Measurements from ENCODE around the gene POU6F1. TPM values are rescaled to one million over a fixed set of nuclear protein-coding genes. Genes with fewer than 3 reads are reported as not detected.

POU6F1 gene
- total and polyA plus RNA-seq, 8 donors = 3.8 to 16.8 (median 6.7) TPM

GRCh38 chr12:51190820-51191219 is 27.0 kb downstream of the POU6F1 start:
- Histone ChIP-seq H3K9me3 (no peaks in the 10 kb centered on the region), H3K27me3 (no peaks in the 10 kb centered on the region), H3K4me1 (no peaks in the 10 kb centered on the region), H3K4me3 (no peak overlapping the region), H3K27ac (no peak overlapping the region), H3K36me3 (peaks cover 6 to 43% (median 34%) of the 10 kb centered on the region in 4 donors)
- intact Hi-C loops (cut with DNase I; ENCODE audit: low total_unique reads) = no loop called here
- no peak for TF ChIP-seq POLR2AphosphoS5 (IDR thresholded peaks at IDR 0.05)
- no peak for TF ChIP-seq POLR2A (IDR thresholded peaks at IDR 0.05)
- TF ChIP-seq, protein P1, sequence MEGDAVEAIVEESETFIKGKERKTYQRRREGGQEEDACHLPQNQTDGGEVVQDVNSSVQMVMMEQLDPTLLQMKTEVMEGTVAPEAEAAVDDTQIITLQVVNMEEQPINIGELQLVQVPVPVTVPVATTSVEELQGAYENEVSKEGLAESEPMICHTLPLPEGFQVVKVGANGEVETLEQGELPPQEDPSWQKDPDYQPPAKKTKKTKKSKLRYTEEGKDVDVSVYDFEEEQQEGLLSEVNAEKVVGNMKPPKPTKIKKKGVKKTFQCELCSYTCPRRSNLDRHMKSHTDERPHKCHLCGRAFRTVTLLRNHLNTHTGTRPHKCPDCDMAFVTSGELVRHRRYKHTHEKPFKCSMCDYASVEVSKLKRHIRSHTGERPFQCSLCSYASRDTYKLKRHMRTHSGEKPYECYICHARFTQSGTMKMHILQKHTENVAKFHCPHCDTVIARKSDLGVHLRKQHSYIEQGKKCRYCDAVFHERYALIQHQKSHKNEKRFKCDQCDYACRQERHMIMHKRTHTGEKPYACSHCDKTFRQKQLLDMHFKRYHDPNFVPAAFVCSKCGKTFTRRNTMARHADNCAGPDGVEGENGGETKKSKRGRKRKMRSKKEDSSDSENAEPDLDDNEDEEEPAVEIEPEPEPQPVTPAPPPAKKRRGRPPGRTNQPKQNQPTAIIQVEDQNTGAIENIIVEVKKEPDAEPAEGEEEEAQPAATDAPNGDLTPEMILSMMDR (IDR thresholded peaks at IDR 0.05) = no peak
- TF ChIP-seq EP300 (IDR thresholded peaks at IDR 0.05) = no peak
- 90 to 100% (median 94%) methylated on average over 3 to 4 of the region's 4 CpGs for WGBS, 5 donors
- DNase-seq = no peak

- H3K4me3 ChIP-seq = no peak overlapping the region
- intact Hi-C loops (cut with DNase I; ENCODE audit: low total_unique reads) = no loop called here
- DNase-seq = no peak
- H3K27me3 ChIP-seq = no peaks in the 10 kb centered on the region
- 89 to 93% (median 93%) methylated on average over 13 to 14 of the region's 14 CpGs for WGBS, 5 donors
- no peaks in the 10 kb centered on the region for H3K4me1 ChIP-seq
- no peaks in the 10 kb centered on the region for H3K9me3 ChIP-seq
- no peak overlapping the region for H3K27ac ChIP-seq
- peaks cover 6 to 43% (median 34%) of the 10 kb centered on the region in 4 donors for H3K36me3 ChIP-seq
- TF ChIP-seq, protein P1 (IDR thresholded peaks at IDR 0.05) = no peak
- TF ChIP-seq POLR2AphosphoS5 (IDR thresholded peaks at IDR 0.05) (no peak), POLR2A (IDR thresholded peaks at IDR 0.05) (no peak), EP300 (IDR thresholded peaks at IDR 0.05) (no peak)
These were observed 28.0 kb downstream of the POU6F1 start for GRCh38 chr12:51189790-51190355.

- H3K27ac ChIP-seq = no peak overlapping the region
These were observed 29.4 kb downstream of the POU6F1 start for GRCh38 chr12:51188359-51189051.

GRCh38 chr12:51187370-51187987 is 30.4 kb downstream of the POU6F1 start:
- TF ChIP-seq, protein P1 (IDR thresholded peaks at IDR 0.05) = no peak
- TF ChIP-seq POLR2A (IDR thresholded peaks at IDR 0.05) (no peak), POLR2AphosphoS5 (IDR thresholded peaks at IDR 0.05) (no peak), EP300 (IDR thresholded peaks at IDR 0.05) (no peak)
- intact Hi-C loops (cut with DNase I; ENCODE audit: low total_unique reads) = no loop called here
- WGBS, 5 donors = 49 to 78% (median 74%) methylated on average over 5 of the region's 5 CpGs
- Histone ChIP-seq H3K27ac (no peak overlapping the region), H3K27me3 (no peaks in the 10 kb centered on the region), H3K4me3 (no peak overlapping the region), H3K4me1 (no peaks in the 10 kb centered on the region), H3K36me3 (peaks cover 6 to 34% (median 33%) of the 10 kb centered on the region in 4 donors), H3K9me3 (no peaks in the 10 kb centered on the region)
- DNase-seq = no peak

More at GRCh38 chr12:51188359-51189051, 29.4 kb downstream of the POU6F1 start:
- WGBS, 5 donors = 80 to 90% (median 88%) methylated on average over 13 to 14 of the region's 14 CpGs
- H3K27me3 ChIP-seq = no peaks in the 10 kb centered on the region
- intact Hi-C loops (cut with DNase I; ENCODE audit: low total_unique reads) = no loop called here
- H3K4me3 ChIP-seq = no peak overlapping the region
- no peak for DNase-seq
- no peaks in the 10 kb centered on the region for H3K9me3 ChIP-seq
- TF ChIP-seq EP300 (IDR thresholded peaks at IDR 0.05) (no peak), POLR2AphosphoS5 (IDR thresholded peaks at IDR 0.05) (no peak), POLR2A (IDR thresholded peaks at IDR 0.05) (no peak)
- TF ChIP-seq, protein P1 (IDR thresholded peaks at IDR 0.05) = no peak
- no peaks in the 10 kb centered on the region for H3K4me1 ChIP-seq
- peaks cover 6 to 43% (median 34%) of the 10 kb centered on the region in 4 donors for H3K36me3 ChIP-seq

Measured in stomach (tissue), 9 donors.